Putamen (tissue), 1 donor: ENCODE measurements around the gene TFPI2.

ENCODE experiments used
- DNase-seq: peaks from one replicate; pipeline ENCODE4 v3.0.0-alpha.2; 2016; ENCODE audit warnings: low spot score

The TFPI2 gene

DNA sequence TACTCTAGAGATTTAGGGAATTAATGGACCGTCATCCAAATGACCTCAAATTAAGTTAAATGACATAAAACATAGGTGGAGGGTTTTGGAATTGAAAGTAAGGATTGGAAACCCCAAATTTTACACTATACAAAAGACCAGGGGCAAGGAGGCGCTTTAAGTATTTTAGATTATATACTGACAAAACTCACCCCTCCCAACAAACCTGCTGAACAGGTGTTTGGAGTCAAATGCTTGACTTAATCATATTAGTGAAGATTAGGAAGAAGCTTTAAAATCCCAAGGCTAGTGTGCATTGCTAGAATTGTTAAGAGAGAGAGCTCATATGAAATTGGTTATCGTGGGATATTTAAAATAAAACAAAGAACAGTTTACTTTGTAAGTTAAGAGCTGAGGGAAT, 15.7 kb upstream of the TFPI2 start, which contains the start of gene GNGT1:
TSS of gene GNGT1 (plus strand) at position 301 of the 400 bp plus-strand sequence. CDS start 180 bp downstream, outside the sequence.
- no peak for DNase-seq

DNA sequence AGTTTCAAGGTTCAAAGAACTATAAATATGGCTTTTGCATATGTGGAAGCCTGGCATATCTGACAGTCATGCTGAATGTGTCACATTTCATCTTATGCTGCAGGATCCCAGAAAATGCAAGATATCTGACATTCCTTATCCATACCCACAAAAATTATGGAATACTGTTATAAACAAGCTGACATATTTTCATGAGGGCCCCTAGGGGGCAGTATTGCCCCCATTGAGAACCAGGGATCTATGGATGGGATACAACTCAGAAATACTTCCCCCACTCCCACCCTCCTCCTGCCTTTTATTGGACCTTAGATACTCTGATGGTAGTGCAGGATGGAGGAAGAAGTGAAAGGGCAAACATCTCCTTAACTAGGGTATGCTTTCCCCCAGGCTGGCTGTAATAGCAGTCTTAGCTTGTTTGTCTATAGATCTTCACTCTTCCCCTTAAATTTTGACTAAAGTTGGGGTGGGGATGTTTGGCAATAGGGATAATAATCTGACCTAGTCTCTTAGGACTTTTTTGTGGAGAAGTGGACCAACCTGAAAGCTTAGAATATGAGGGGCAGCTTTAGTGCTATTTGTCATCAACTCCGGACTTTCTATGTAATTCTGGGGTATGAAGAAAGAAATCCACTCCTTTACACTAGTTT, 12.3 kb upstream of the TFPI2 start:
- no peak for DNase-seq

DNA sequence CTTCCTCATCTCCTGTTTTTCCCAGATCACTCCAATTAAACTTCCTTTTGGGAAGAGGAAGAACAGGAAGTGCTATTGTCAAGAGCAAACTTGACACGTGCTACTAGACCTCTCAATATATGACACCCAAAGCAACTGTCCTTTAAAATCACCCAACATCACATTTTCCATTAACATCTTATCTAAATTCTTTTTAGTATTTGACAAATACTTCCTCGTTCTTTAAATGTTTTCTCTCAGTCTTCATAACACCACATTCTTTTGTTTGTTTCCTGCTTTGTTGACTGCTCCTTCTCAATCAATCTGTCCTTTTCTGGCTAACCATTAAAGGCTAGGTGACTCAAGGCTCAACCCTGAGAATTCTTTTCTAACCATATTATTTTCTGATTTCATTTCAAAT, 7.1 kb upstream of the TFPI2 start:
- no peak for DNase-seq

DNA sequence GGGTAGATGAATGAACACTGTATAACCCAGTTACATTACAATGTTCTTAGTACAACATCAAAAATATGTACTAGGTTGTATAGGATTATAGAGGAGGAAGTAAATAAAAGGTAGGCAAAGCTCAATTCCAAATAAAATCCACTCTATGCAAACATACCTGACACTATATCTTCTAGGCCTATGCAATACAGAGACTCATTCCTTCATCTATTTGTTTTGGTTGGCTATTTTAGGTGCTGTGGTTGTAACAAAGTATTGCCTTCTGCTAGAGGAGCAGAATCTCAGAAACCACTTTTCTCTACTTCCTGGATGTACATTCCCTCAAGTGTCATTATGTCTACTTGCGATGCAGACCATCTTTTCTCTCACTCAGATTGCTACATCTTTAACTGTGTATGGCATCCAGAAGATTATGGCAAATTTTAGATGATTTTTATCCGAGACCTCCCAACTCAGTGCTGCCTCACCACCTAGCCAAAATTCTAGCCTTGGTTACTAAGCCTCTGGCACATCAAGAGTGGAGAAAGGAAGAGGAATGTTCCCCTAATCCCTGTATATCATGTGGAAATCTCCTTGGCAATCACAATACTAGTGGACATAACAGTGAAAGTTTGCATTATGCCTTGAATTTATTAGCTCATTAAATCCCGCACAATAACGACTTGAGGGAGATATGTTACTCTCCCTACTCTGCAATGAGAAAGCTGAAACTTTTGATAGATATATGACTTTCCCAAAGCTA, 5.5 kb upstream of the TFPI2 start:
- no peak for DNase-seq

DNA sequence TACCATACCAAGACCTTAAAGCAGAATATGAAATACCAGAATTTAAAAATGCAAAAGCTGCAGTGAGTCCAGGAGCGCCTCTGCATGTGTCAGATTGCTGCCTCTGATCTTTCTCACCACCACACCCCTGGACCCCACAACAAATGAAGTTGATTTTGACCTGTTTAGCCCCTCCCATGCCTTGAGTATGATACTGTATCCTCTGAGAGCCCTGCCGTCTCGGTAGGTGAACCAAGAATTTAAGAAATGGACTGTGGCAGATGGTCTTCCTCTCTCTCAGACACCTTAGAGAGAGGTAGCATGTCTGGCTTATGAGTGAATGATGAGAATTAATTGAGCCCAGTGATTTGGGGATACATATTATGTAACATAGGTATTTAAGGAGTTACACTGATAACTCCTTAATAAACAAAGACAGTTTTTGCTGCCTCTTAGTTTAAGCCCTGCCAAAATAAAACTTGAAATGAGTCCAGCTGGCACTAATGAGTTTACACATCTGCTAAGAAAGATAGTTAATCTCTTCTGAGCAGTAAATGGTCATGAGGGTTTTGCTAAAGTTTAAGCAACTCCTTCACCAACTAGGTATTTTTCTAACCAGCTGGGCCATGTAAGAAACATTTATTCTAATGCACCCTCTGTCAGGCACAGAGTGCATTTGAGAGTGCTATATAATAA, 4.5 kb upstream of the TFPI2 start:
- no peak for DNase-seq

DNA sequence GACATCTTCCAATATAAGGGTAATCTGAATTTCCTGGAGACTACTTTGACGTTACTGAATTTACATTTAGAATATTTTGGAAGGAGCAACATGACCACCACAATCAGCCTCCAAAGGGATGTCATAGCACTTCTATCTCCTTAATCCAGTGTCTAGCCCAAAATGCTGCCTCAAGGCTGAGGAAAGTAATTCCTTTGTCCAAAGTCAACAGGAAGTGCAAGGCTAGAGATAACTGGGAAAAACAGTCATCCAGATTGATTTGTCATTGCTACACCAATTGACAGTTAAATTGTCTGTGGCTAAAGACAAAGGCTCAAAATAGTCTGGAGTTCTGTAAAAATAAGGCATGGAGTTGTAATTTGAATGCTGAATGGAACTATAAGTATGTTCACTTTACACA, 3.9 kb upstream of the TFPI2 start:
- DNase-seq, result no peak

DNA sequence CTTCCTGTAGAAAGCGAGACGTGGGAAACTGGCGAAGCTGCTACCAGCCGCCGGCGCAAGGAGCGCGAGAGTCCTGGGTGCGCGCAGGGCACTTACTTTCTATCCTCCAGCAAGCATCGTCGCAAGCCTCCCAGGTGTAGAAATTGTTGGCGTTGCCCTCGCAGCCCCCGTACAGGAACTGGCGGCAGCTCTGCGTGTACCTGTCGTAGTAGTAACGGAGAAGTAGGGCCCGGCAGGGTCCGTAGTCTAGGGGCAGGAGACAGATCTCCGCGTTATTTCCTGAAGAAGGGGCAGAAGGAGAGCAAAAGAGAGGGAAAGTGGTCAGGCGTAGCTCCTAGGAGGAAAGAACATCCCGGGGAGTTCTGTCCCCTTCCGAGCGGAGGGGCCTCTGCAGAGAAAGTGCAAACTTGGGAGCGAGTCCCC, 501 bp downstream of the TFPI2 start:
- no peak for DNase-seq

DNA sequence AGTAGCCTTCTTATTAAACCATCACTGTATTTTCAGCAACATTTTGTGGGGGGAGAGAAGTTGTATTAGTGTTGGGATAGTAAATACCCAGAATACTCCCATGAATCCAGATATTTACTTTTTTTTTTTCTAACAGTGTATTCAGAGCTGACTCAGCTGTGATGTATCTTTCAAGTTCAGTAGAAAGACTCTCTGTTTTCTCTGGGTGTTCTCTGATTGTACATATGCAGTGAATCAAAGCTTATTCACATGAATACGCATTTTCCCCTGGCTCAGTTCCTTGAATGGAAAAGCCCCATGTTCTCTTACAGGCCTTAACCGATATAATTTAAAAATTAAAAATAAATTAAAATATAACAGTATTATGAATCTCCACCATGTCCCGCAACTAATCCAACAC, 1.3 kb downstream of the TFPI2 start:
- DNase-seq, result no peak

DNA sequence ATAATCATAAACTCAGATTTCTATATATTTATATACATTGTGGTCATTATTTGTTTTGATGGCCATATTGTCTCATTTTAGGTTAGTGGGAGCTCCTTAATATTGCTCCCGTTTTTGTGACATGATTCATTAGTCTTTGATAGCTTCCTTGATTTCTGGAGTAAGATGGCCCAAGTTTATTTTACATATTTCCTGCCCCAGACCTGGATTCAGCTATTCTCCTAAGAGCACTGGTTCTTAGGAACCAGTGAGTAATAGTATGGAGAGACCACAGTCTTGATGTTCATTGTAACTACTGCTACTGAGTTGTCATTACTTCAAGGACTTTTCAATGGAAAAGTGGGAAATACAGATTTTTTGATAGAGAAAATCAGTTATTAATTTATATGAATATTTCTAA, 6.0 kb downstream of the TFPI2 start:
- DNase-seq, result no peak

DNA sequence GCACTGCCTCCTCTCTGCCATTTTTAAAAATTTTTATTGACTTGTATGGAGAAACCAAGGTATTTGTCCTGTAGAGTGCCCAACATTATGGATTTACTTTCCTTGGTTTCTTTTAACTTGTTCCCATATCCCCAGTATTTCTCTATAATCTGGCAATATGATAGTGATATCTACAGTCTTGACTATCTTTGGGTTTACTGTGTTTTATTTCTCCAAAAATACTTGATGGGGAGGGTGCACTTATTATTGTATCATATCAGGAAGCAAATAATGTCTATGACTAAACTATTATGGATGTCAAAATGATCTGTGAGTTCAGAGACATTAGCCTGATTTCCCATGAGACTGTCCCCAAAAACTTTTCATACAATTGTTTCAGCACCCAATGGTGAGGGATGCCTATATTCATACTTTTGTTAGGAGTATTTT, 6.6 kb downstream of the TFPI2 start:
- DNase-seq, result no peak

DNA sequence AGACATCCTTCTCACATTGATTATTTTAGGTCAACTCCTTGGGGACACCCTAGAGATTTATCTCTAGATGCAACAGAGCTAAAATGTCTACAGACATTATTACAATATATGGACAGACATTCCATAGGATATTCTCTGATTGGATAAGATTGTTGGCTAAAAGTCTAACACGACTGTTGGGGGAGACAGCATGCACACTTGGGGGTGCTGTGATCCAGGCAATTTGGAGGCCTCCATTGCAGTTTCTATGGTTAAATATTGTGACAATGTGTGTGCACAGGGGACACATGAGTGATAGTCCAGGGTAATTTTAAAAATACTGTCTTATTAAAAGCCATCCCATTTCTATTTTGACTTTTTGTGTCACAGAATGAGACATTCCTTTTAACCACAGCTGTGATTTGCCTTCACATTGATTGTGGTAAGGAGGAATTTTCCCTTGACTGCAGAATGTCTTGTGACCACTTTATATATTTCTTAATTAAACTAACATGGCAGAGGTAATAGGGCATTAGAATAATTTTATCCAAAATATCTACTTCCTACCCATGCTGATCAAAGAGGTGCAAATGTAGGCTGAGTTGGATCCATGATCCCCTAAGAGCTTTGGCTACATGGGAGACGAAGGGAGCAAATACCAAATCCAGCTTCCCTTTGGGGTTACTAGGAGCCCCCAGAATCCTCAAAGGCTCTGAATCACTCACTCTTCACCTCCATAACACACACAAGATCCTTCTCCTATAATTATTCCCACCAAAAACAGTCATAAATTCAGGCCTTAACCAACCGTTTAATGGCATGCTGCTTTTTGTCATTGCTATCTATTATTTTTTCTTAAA, 7.3 kb downstream of the TFPI2 start:
- DNase-seq, result no peak

DNA sequence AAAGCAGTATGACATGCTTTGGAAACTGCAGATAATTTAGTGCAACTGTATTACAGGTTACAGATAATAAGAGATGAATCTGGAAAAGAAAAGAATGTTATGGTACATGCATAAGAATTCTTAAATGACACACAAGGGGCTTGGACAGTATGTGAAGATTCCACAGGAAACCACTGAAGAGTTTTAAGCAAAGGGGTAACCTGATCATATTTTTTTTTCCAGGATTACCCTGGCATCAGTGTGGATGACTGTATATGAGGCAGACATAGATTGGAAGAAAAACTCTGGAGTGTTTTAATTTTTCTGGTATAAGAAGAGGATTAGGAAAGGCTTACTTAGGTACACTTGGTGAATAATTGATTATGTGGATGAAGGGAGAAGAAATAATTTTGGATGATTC, 8.1 kb downstream of the TFPI2 start:
- DNase-seq, result no peak

DNA sequence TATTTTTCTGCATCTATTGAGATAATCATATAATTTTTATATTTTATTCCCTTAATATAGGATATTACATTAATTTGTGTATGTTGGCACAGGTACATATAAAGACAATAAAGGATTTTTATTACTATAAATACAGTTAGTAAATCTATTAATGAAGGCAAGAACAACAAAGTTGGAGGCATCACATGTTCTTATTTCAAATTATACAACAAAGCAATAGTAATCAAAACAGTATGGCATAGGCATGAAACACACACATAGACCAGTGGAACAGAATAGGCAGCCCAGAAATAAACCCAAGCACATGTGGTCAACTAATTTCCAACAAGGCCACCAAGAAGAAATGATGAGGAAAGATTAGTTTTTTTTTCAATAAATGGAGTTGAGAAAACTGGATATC, 11.2 kb downstream of the TFPI2 start:
- no peak for DNase-seq

DNA sequence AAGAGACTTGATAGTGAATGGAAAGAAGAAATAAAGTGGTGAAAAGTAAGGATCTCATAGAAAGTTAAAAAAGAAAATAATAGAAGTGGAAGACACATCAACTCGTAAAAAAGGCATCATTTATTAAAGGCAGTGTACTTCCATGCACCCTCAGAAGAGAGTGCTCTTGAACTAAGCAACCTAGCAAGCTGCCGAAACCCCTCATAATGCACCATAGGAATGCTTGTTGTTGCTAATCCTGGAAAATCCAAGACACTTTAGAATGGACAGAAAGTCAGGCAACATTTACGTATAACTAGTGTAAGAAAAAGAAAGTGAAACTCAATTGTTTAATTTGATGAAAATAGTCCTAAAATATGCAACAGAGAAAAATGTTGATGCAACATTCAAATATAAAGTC, 12.8 kb downstream of the TFPI2 start:
- no peak for DNase-seq

DNA sequence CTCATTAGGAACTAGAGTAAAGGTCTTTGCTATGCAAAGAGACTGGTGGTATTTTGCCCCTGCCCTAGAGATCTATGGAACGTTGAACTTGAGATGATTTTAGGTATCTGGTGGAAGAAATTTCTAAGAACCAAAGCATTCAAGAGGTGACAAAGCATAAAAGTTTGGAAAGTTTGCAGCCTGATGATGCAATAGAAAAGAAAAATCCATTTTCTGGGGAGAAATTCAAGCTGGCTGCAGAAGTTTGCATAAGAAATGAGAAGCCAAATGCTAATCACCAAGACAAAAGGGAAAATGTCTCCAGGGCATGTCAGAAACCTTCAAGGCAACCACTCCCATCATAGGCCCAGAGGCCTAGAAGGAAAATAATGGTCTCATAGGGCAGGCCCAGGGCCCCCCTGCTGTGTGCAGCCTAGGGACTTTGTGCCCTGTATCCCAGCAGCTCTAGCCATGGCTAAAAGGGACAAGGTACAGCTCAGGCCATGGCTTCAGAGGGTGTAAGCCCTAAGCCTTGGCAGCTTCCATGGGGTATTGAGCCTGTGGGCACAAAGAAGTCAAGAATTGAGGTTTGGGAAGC, 16.5 kb downstream of the TFPI2 start:
- DNase-seq, result no peak

DNA sequence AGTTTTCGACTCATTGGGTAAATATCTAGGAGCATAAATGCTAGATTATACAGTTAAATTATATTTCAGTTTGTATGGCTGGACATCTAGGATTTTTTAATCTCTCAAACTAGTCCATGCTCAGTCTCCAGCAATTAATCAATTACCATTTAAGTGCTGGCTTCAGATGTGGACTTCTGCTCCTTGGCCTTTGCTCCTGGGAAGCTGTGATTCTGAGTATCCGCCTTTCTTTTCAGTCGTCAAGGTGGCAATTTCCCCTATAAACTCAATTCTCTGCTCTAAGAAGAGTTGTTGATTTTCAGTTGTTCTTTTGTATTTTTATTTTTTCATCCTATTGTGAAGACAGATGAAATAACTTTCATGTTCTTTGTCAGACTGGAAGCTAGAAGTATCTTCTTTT, 23.7 kb downstream of the TFPI2 start:
- DNase-seq, result no peak

DNA sequence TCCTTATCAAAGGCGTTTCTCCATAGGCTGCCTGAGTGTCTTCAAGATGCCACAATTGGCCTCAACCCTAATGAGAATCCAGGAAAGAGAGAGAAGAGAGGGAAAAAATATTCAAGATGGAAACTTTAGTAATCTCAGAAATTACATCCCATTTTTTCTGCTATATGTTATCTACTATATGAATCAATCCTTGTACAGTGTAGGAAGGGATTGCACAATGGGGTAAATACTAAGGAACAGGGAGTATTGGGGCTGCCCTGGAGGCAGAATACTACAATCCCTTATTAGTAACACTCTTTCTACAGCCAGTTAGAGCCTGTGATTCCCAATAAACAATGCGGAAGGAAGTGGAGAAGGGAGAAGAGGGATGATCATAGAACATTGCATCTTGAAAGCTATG, 27.9 kb downstream of the TFPI2 start:
- no peak for DNase-seq

DNA sequence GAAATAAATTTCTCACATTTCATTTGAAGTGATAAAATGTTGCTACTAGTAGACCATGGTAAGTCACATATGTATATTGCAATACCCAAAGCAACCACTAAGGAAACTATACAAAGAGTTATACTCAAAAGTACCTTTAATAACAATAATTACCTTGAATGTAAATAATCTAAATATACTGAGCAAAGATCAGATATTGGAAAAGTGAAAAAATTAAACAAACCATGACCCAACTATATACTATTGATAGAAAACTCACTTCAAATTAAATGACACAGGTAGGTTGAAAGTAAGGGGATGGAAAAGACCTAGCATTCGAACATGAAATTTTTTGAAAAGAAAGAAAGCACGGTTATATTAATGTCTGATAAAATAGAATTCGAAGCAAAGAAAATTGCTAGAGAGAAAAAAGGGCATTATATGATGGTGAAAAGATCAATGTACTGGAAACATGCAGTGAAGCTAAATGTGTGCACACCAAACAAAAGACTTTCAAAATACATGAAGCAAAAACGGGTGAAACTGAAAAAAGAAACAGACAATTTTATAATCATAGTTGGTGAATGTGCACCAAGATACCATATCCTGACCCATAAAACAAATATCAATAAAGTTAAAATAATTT, 29.1 kb downstream of the TFPI2 start:
- no peak for DNase-seq

DNA sequence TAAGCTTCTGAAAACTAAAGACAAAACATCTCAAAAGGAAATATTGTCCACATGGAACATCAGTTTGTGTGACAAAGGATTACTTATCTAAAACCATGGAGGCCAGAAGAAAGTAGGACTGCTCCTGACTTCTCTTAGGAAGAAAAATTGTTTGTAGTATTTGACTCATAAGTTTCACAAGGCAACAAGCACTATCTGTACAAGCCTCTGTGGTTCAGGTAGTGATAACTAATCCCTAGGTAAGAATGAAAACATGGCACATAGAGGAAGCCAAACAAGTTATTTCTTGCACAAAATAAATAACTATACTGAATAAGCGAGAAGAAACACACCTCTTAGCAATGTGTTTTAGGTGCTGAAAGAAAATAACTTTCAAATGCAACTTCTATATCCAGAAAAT, 30.3 kb downstream of the TFPI2 start:
- DNase-seq, result no peak

DNA sequence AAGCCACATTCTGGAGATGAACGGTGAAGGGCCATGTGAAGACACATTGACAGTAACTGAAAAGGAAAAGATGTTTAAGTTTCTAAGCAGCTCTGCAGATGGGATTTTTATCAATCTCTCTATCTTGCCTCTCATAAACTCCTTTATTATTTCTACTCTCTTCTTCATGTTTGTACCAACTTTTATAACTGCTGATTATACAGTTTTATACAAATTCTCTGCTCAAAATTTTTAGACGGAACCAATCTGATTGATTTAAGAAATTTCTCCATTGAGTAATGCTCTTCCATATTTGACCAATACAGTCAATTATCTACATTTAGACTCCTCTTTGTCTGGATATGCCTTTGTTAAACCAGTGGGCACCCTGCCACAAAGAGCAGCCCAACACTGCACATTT, 31.7 kb downstream of the TFPI2 start:
- DNase-seq, result no peak

DNA sequence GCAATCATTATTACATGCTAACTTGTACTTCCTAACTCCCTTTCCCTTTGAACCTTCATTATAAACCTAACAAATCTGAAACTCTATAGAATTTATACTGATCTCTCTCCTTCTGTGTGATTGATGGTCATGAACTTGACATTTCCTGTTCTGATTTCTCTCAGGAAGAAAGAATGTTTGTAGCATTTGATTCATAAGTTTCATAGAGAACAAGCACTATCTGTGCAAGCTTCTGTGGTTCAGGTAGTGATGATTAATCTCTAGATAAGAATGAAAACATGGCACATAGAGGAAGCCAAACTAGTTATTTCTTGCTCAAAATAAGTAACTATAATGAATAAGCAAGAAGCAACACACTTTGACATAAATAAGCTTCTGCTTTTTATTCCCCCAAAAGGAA, 34.2 kb downstream of the TFPI2 start:
- no peak for DNase-seq

DNA sequence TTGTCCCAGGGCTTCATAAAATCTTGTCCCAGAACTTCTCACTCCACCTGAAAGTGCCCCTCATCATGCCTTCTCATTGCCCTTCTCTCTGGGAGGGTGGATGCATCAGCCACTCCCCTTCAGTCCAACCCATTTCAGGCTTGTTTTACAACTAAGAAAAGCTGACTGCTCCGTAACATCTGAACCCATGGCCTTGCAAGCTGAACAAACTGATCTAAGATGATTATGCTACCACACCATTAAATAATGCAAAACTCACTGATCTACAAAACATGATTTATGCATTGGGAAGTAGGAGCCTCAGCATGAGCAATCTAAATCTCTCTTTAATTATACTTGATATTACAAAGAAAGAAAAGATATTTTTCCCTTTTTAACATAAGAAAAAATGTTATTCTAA, 34.8 kb downstream of the TFPI2 start:
- DNase-seq, result no peak
